Neural progenitor cell (in vitro differentiated cells): ENCODE data around the gene TEKTIP1. TPM values are rescaled to one million over a fixed set of nuclear protein-coding genes. Genes with fewer than 3 reads are reported as not detected.

ENCODE experiments used
- DNase-seq: peaks from one replicate; pipeline ENCODE4 v3.0.0-alpha.2; 2016; ENCODE audit warnings: low spot score
- H2AFZ ChIP-seq: fragments of 200-600 bp; sonication (generic); replicated peaks from 2 replicates; pipeline ENCODE4 v1.6.1; 2016; ENCODE audit warnings: antibody characterized with exemption
- H3F3A ChIP-seq: fragments of 200-600 bp; sonication (generic); 2 replicates; pipeline ENCODE4 v1.6.1; 2016; ENCODE audit warnings: antibody characterized with exemption, low read depth
- H3K27ac ChIP-seq: fragments of 200-600 bp; sonication (generic); 2 replicates; pipeline ENCODE4 v1.5.1; 2016; ENCODE audit warnings: mild to moderate bottlenecking
- H3K27me3 ChIP-seq: fragments of 200-600 bp; sonication (generic); 2 replicates; pipeline ENCODE4 v1.6.1; 2016; ENCODE audit warnings: mild to moderate bottlenecking, moderate library complexity
- H3K36me3 ChIP-seq: fragments of 200-600 bp; sonication (generic); 2 replicates; pipeline ENCODE4 v1.5.1; 2016
- H3K4me1 ChIP-seq: fragments of 200-600 bp; sonication (generic); 2 replicates; pipeline ENCODE4 v1.6.1; 2016; ENCODE audit warnings: mixed run types
- H3K4me2 ChIP-seq: fragments of 200-600 bp; sonication (generic); 2 replicates; pipeline ENCODE4 v1.6.1; 2016
- H3K4me3 ChIP-seq: fragments of 200-600 bp; sonication (generic); 2 replicates; pipeline ENCODE4 v1.5.1; 2016
- H3K79me2 ChIP-seq: fragments of 200-600 bp; sonication (generic); 2 replicates; pipeline ENCODE4 v1.6.1; 2016; ENCODE audit warnings: low read depth
- H3K9ac ChIP-seq: fragments of 200-600 bp; sonication (generic); 2 replicates; pipeline ENCODE4 v1.6.1; 2016
- H3K9me3 ChIP-seq: fragments of 200-600 bp; sonication (generic); 2 replicates; pipeline ENCODE4 v1.5.1; 2016; ENCODE audit warnings: low read depth
- H4K20me1 ChIP-seq: fragments of 200-600 bp; sonication (generic); 2 replicates; pipeline ENCODE4 v1.6.1; 2016; ENCODE audit warnings: low read depth
- H3K27ac Mint-ChIP-seq: 3 replicates; pipeline ENCODE4 v1.8.0; 2021; ENCODE audit warnings: mixed read lengths
- H3K27me3 Mint-ChIP-seq: 2 replicates; pipeline ENCODE4 v1.8.0; 2022; ENCODE audit warnings: low read depth, mild to moderate bottlenecking, inconsistent platforms, moderate library complexity, mixed read lengths; ENCODE audit not compliant: insufficient read depth
- H3K36me3 Mint-ChIP-seq: 3 replicates; pipeline ENCODE4 v1.8.0; 2021; ENCODE audit warnings: mixed read lengths
- H3K4me1 Mint-ChIP-seq: 3 replicates; pipeline ENCODE4 v1.8.0; 2021; ENCODE audit warnings: mixed read lengths
- H3K4me3 Mint-ChIP-seq: 3 replicates; pipeline ENCODE4 v1.8.0; 2021; ENCODE audit warnings: mild to moderate bottlenecking, moderate library complexity, mixed read lengths
- H3K9me3 Mint-ChIP-seq: 3 replicates; pipeline ENCODE4 v1.8.0; 2020; ENCODE audit warnings: mixed read lengths
- EZH2 ChIP-seq: fragments of 200-600 bp; sonication (generic); IDR thresholded peaks from 2 replicates; pipeline ENCODE4 v1.6.1; 2017; ENCODE audit warnings: antibody characterized with exemption, mild to moderate bottlenecking, moderate library complexity
- EZH2phosphoT487 ChIP-seq: fragments of 200-600 bp; sonication (generic); IDR thresholded peaks from 2 replicates; pipeline ENCODE4 v1.6.1; 2017; ENCODE audit warnings: antibody characterized with exemption
- total RNA-seq: library from RNA; depleted of rRNA; stranded (reverse); fragments of >200 nt; gene quantifications from 2 replicates; pipeline ENCODE4 v1.2.3, GENCODE V29; 2015; ENCODE audit warnings: low replicate concordance
- TF ChIP-seq, protein P1 (sequence below): fragments of 200-600 bp; sonication (generic); IDR thresholded peaks from 2 replicates; pipeline ENCODE4 v1.5.1; 2017; ENCODE audit warnings: antibody characterized with exemption, mild to moderate bottlenecking

TEKTIP1 gene
- total RNA-seq, 1 donor from 2014 or later: not detected

DNA sequence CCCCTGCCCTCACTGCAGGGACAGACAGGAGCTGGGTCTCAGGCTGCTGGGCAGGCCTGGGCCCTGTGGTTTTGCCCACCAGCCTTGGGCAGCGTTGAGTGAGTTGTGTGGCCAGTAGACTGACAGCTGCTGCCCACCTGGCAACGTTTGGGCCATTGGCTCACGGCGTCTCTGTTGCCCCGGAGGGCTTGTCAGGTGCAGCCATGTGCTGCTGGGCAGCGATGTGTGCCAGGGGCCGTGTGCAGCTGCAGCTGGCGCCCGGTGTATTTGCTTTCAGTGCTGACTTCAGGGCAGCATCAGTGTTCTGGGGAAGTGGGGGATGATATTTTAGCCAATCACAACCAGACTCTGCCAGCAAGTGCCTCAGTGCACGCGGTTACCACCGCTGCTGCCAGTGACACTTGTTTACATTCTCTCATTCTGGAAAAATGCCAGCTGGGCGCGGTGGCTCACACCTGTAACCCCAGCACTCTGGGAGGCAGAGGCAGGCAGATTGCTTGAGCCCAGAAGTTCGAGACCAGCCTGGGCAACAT is 22.2 kb upstream of the TEKTIP1 start:
- no peaks in the 10 kb centered on the region for H3F3A ChIP-seq
- peaks cover 4% of the 10 kb centered on the region for H3K4me1 ChIP-seq
- Mint-ChIP-seq H3K27ac (no peak overlapping the region), H3K9me3 (no peaks in the 10 kb centered on the region), H3K4me3 (no peak overlapping the region), H3K27me3 (no peaks in the 10 kb centered on the region), H3K36me3 (peaks cover 4% of the 10 kb centered on the region), H3K4me1 (peaks cover 13% of the 10 kb centered on the region)
- no peak for DNase-seq
- H3K27ac ChIP-seq: no peak overlapping the region
- H3K36me3 ChIP-seq: no peaks in the 10 kb centered on the region
- no peak overlapping the region for H3K4me3 ChIP-seq
- H3K27me3 ChIP-seq: no peaks in the 10 kb centered on the region
- TF ChIP-seq, protein P1, sequence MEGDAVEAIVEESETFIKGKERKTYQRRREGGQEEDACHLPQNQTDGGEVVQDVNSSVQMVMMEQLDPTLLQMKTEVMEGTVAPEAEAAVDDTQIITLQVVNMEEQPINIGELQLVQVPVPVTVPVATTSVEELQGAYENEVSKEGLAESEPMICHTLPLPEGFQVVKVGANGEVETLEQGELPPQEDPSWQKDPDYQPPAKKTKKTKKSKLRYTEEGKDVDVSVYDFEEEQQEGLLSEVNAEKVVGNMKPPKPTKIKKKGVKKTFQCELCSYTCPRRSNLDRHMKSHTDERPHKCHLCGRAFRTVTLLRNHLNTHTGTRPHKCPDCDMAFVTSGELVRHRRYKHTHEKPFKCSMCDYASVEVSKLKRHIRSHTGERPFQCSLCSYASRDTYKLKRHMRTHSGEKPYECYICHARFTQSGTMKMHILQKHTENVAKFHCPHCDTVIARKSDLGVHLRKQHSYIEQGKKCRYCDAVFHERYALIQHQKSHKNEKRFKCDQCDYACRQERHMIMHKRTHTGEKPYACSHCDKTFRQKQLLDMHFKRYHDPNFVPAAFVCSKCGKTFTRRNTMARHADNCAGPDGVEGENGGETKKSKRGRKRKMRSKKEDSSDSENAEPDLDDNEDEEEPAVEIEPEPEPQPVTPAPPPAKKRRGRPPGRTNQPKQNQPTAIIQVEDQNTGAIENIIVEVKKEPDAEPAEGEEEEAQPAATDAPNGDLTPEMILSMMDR: no peak
- TF ChIP-seq EZH2phosphoT487 (no peak), EZH2 (no peak)
- H3K79me2 ChIP-seq: peaks cover 96% of the 10 kb centered on the region
- no peak overlapping the region for H3K9ac ChIP-seq
- no peaks in the 10 kb centered on the region for H3K9me3 ChIP-seq
- H3K4me2 ChIP-seq: no peak overlapping the region
- H2AFZ ChIP-seq: no peak overlapping the region
- H4K20me1 ChIP-seq: peaks cover 100% of the 10 kb centered on the region

DNA sequence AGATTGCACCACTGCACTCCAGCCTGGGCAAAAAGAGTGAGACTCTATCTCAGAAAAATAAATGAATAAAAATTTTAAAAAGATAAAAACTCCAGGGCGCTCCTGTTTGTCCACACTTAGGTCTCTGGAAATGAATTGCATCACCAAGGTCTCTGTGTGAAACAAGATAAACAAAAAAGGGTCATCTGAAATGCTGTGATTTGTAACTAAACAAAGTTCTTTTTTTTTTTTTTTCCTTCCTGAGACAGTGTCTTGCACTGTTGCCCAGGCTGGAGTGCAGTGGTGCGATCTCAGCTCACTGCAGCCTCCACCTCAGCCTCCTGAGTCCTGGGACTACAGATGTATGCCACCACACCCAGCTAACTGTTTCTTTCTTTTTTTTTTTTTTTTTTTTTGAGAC is 21.3 kb upstream of the TEKTIP1 start:
- Histone ChIP-seq H4K20me1 (peaks cover 100% of the 10 kb centered on the region), H3K4me3 (no peak overlapping the region), H2AFZ (no peak overlapping the region), H3K36me3 (no peaks in the 10 kb centered on the region), H3K79me2 (peaks cover 87% of the 10 kb centered on the region), H3F3A (no peaks in the 10 kb centered on the region), H3K27ac (no peak overlapping the region), H3K27me3 (no peaks in the 10 kb centered on the region), H3K4me2 (no peak overlapping the region), H3K9me3 (no peaks in the 10 kb centered on the region), H3K4me1 (peaks cover 4% of the 10 kb centered on the region), H3K9ac (no peak overlapping the region)
- H3K27me3 Mint-ChIP-seq: no peaks in the 10 kb centered on the region
- H3K36me3 Mint-ChIP-seq: peaks cover 6% of the 10 kb centered on the region
- H3K4me3 Mint-ChIP-seq: no peak overlapping the region
- no peak for DNase-seq
- no peak for TF ChIP-seq EZH2
- TF ChIP-seq, protein P1: no peak
- TF ChIP-seq EZH2phosphoT487: no peak
- no peak overlapping the region for H3K27ac Mint-ChIP-seq
- no peaks in the 10 kb centered on the region for H3K9me3 Mint-ChIP-seq
- peaks cover 13% of the 10 kb centered on the region for H3K4me1 Mint-ChIP-seq

DNA sequence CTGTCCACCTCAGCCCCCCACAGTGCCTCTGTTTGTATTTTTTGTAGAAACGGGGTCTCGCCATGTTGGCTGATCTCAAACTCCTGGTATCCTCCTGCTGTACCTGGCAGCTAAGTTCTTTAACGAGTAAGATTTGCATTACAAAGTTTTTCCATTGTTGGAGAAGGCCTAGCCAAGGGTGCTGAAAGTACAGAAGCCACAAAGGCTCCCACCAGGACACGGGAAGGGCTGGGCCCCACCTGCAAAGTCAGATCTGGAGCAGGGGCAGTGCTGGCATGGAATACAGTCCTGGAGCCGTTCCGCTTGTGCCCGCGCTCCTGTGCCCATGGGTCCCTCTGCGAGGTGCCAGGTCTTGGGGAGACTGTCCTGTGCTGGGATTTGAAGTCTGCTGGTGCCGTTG is 20.7 kb upstream of the TEKTIP1 start:
- Mint-ChIP-seq H3K27me3 (no peaks in the 10 kb centered on the region), H3K9me3 (no peaks in the 10 kb centered on the region), H3K4me1 (peaks cover 13% of the 10 kb centered on the region), H3K4me3 (no peak overlapping the region), H3K36me3 (peaks cover 6% of the 10 kb centered on the region), H3K27ac (no peak overlapping the region)
- DNase-seq: no peak
- no peak overlapping the region for H3K4me2 ChIP-seq
- H4K20me1 ChIP-seq: peaks cover 100% of the 10 kb centered on the region
- no peak overlapping the region for H3K27ac ChIP-seq
- TF ChIP-seq EZH2 (no peak), EZH2phosphoT487 (no peak)
- TF ChIP-seq, protein P1: no peak
- H3K4me3 ChIP-seq: no peak overlapping the region
- no peaks in the 10 kb centered on the region for H3K27me3 ChIP-seq
- no peaks in the 10 kb centered on the region for H3F3A ChIP-seq
- H3K9ac ChIP-seq: no peak overlapping the region
- peaks cover 81% of the 10 kb centered on the region for H3K79me2 ChIP-seq
- peaks cover 4% of the 10 kb centered on the region for H3K4me1 ChIP-seq
- no peaks in the 10 kb centered on the region for H3K36me3 ChIP-seq
- H3K9me3 ChIP-seq: no peaks in the 10 kb centered on the region
- no peak overlapping the region for H2AFZ ChIP-seq
